ENCODE results near the gene TMEM92.

Gene TMEM92

GRCh38 chr17:50256826-50257618, 17.2 kb upstream of the TMEM92 start:
- Mint-ChIP-seq H3K9me3 (no peaks in the 10 kb centered on the region), H3K36me3 (ENCODE audit: insufficient read depth) (no peaks in the 10 kb centered on the region), H3K4me3 (no peak overlapping the region), H3K27ac (no peak overlapping the region), H3K27me3 (peaks cover 25 to 45% of the 10 kb centered on the region in 2 donors), H3K4me1 (ENCODE audit: low read depth in 2 of 2) (no peaks in the 10 kb centered on the region)
- no peak for DNase-seq
- no peak for ATAC-seq (replicated peaks)

- no peak overlapping the region for H3K27ac Mint-ChIP-seq
- peaks cover 28 to 52% of the 10 kb centered on the region in 2 donors for H3K27me3 Mint-ChIP-seq
- no peak for DNase-seq
- no peaks in the 10 kb centered on the region for H3K9me3 Mint-ChIP-seq
- ATAC-seq (replicated peaks): no peak
- no peak overlapping the region for H3K4me3 Mint-ChIP-seq
- no peaks in the 10 kb centered on the region for H3K4me1 Mint-ChIP-seq (ENCODE audit: low read depth in 2 of 2)
- no peaks in the 10 kb centered on the region for H3K36me3 Mint-ChIP-seq (ENCODE audit: insufficient read depth)
Measured at GRCh38 chr17:50257676-50258224, 16.5 kb upstream of the TMEM92 start.

- no peaks in the 10 kb centered on the region for H3K36me3 Mint-ChIP-seq (ENCODE audit: insufficient read depth)
- no peaks in the 10 kb centered on the region for H3K4me1 Mint-ChIP-seq (ENCODE audit: low read depth in 2 of 2)
- no peak overlapping the region for H3K4me3 Mint-ChIP-seq
- peaks cover 39 to 64% of the 10 kb centered on the region in 2 donors for H3K27me3 Mint-ChIP-seq
- ATAC-seq (replicated peaks): no peak
- DNase-seq: no peak
- H3K9me3 Mint-ChIP-seq: no peaks in the 10 kb centered on the region
- no peak overlapping the region for H3K27ac Mint-ChIP-seq
Measured at GRCh38 chr17:50258647-50259476, 15.4 kb upstream of the TMEM92 start.

GRCh38 chr17:50259477-50260324, 14.6 kb upstream of the TMEM92 start:
- Mint-ChIP-seq H3K9me3 (no peaks in the 10 kb centered on the region), H3K36me3 (ENCODE audit: insufficient read depth) (no peaks in the 10 kb centered on the region), H3K27ac (no peak overlapping the region), H3K4me3 (no peak overlapping the region), H3K27me3 (peaks cover 43 to 69% of the 10 kb centered on the region in 2 donors), H3K4me1 (ENCODE audit: low read depth in 2 of 2) (no peaks in the 10 kb centered on the region)
- DNase-seq: no peak
- ATAC-seq (replicated peaks): no peak

GRCh38 chr17:50260501-50260911, 13.8 kb upstream of the TMEM92 start:
- Mint-ChIP-seq H3K9me3 (no peaks in the 10 kb centered on the region), H3K4me3 (no peak overlapping the region), H3K4me1 (ENCODE audit: low read depth in 2 of 2) (no peaks in the 10 kb centered on the region), H3K27me3 (peaks cover 37 to 69% of the 10 kb centered on the region in 2 donors), H3K36me3 (ENCODE audit: insufficient read depth) (no peaks in the 10 kb centered on the region), H3K27ac (no peak overlapping the region)
- no peak for ATAC-seq (replicated peaks)
- no peak for DNase-seq

DNA sequence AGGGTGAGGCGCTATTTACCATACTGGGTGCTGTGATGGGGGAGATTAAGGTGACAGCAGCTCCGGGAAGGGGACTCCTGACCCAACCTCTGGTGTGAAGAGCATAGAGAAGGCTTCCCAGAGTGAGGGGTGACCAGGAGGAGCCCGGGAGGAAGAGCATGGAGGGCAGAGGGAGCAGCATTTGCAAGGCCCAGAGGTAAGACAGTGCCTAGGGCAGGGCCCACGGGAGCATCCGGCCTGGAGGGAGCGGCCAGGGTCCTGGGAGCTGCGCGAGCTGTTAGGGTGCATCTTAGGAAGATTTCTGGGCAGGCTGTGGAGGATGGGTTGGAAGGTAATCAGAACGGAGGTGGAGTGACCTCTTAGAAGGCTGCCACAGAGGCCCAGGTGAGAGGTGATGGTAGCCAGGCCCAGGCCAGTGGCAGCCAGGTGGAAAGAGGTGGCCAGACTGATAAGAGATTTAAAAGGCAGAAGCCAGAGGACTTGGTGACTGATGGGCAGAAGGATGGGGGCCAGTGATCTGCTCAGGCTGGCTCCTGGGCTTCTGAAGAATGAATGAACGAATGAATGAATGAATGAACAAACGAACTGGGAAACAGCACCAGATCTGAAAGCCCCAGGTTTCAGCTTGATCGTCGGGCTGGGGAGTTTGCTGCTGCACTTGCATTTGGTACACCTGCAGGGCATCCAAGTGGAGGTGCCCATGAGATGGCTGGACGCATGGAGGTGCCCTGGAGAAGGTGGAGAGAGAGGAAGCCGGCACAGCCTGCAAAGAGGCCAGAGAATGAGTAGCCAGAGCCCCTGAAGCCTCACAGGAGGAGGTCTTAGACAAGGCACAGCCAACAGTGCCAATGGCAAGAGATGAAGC, 13.0 kb upstream of the TMEM92 start:
- ATAC-seq (replicated peaks): no peak
- Mint-ChIP-seq H3K9me3 (no peaks in the 10 kb centered on the region), H3K4me3 (no peak overlapping the region), H3K4me1 (ENCODE audit: low read depth in 2 of 2) (no peaks in the 10 kb centered on the region), H3K27me3 (peaks cover 38 to 61% of the 10 kb centered on the region in 2 donors), H3K36me3 (ENCODE audit: insufficient read depth) (no peaks in the 10 kb centered on the region), H3K27ac (no peak overlapping the region)
- no peak for DNase-seq

- peaks cover 29 to 52% of the 10 kb centered on the region in 2 donors for H3K27me3 Mint-ChIP-seq
- DNase-seq (no peak), ATAC-seq (replicated peaks) (no peak)
- no peaks in the 10 kb centered on the region for H3K4me1 Mint-ChIP-seq (ENCODE audit: low read depth in 2 of 2)
- H3K9me3 Mint-ChIP-seq: no peaks in the 10 kb centered on the region
- no peaks in the 10 kb centered on the region for H3K36me3 Mint-ChIP-seq (ENCODE audit: insufficient read depth)
- H3K4me3 Mint-ChIP-seq: no peak overlapping the region
- H3K27ac Mint-ChIP-seq: no peak overlapping the region
Measured at GRCh38 chr17:50262001-50262794, 12.1 kb upstream of the TMEM92 start.

- H3K9me3 Mint-ChIP-seq: no peaks in the 10 kb centered on the region
- peaks cover 29 to 47% of the 10 kb centered on the region in 2 donors for H3K27me3 Mint-ChIP-seq
- H3K4me1 Mint-ChIP-seq (ENCODE audit: low read depth in 2 of 2): no peaks in the 10 kb centered on the region
- no peak overlapping the region for H3K27ac Mint-ChIP-seq
- no peak for DNase-seq
- ATAC-seq (replicated peaks): no peak
- no peak overlapping the region for H3K4me3 Mint-ChIP-seq
- no peaks in the 10 kb centered on the region for H3K36me3 Mint-ChIP-seq (ENCODE audit: insufficient read depth)
Measured at GRCh38 chr17:50263331-50264262, 10.7 kb upstream of the TMEM92 start.

DNA sequence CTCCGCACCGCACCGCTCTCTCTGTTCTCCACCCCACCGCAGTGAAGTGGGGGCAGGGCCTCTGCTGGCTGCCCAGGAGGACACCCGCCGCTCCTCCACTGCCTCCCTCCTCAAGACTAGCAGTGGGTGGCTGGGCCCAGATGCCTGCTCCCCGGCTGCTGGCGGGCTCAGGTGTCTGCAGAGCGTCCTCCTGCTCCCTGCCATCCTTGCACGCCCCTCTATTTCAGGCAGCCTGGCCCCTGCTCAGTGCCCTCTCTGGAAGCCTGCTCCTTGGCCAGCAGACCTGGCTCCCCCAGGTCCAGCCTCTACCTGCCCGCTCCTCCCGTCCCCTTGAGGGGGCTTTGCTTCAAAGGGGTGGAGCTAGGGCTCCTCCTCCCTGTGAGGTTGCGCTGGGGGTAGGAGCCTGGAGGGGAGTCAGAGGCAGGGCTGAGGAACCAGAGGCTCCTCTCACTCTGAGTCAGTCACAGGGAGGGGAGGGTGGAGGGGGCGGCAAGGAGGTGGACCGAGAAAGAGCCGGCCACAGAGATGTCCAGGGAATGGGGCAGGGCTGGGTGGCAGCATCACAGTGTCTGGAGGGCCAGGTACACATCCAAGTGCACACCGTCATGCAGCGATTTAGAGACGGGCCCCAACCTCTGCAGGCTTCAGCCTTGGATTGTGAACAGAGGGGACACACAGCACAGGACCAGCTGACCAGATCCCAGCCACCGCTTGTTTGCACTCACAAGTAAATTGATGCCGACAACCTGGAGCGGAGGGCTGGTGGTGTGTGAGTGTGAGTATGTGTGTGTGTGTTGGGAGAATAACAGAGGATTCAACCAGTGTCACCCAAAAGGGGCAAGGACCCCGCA, 9.8 kb upstream of the TMEM92 start:
- ATAC-seq (replicated peaks) (no peak), DNase-seq (no peak)
- Mint-ChIP-seq H3K4me1 (ENCODE audit: low read depth in 2 of 2) (peaks cover 0 to under 1% of the 10 kb centered on the region in 2 donors), H3K27me3 (peaks cover 29 to 47% of the 10 kb centered on the region in 2 donors), H3K9me3 (no peaks in the 10 kb centered on the region), H3K4me3 (no peak overlapping the region), H3K36me3 (ENCODE audit: insufficient read depth) (no peaks in the 10 kb centered on the region), H3K27ac (no peak overlapping the region)

DNA sequence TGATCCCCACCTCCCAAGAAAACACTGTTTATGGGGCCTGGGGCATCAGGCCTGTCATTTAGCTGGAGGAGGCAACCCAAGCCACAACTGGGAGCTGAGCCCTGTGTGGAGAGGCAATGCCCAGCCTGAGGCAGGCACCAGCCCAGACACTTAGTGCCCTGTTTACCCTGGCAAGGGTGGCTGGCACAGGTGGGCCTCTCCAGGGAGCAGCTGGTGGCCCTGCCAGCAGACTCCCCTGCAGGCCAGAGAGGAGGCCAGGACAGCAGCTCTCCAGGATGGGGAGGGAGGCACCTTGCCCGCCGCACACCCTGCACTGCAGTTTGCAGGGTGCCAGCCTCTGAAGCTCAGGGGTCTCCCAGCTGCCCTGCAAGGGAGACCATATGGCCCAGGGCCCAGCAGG, 9.1 kb upstream of the TMEM92 start:
- no peak overlapping the region for H3K4me3 Mint-ChIP-seq
- no peak for DNase-seq
- no peak overlapping the region for H3K27ac Mint-ChIP-seq
- peaks cover 0 to 1% of the 10 kb centered on the region in 2 donors for H3K4me1 Mint-ChIP-seq (ENCODE audit: low read depth in 2 of 2)
- no peak for ATAC-seq (replicated peaks)
- H3K9me3 Mint-ChIP-seq: no peaks in the 10 kb centered on the region
- H3K27me3 Mint-ChIP-seq: peaks cover 26 to 42% of the 10 kb centered on the region in 2 donors
- no peaks in the 10 kb centered on the region for H3K36me3 Mint-ChIP-seq (ENCODE audit: insufficient read depth)
